K562 treated with DMSO at 1 percent for 48 hours (cell line): ENCODE results near the gene PIK3R1. TPM values are rescaled to one million over a fixed set of nuclear protein-coding genes. Genes with fewer than 3 reads are reported as not detected.

Experiments
- total RNA-seq: library from RNA; unstranded; fragments of 300-600 nt; gene quantifications from 2 replicates; pipeline ENCODE4 v1.2.3, GENCODE V29; 2022; ENCODE audit warnings: low replicate concordance; ENCODE audit errors: extremely low read depth

The PIK3R1 gene
- total RNA-seq = not detected in 2 replicates

DNA sequence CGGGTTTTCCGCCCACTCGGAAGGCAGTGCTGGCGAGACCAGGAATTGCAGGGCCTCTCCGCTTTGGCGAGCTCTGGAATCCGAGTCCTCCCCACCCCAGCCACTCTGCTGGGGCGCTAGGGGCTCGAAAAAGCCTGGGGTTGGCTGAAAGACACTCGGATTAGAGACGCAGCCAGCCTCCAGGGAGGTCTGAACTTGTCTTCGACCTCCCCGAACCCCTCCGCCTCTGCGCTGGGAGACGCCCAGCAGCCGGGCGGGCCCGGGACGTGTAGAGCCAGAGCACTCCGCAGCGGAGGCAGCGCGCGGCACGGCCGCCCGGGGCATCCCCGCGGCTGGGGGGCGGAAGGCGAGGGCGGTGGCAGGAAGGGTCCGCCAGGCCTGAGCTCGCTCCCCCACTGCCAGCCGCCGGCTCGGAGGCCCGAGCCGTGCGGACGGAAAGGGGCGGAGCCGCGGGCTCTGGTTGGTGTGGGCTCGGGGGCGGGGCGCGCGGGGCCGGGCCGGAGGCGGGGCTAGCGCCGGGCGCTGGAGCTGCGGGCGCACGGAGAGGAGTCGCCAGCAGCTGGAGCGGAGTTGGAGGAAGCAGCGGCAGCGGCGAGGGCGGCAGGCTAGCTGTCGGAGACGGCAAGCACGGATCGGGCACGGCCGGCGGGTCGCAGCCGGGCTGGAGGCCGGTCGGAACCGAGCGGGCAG lies at the start of gene PIK3R1:
Gene PIK3R1 (plus strand): TSS at position 549 of the 690 bp plus-strand sequence. CDS start 10,920 bp downstream, outside the sequence.

